GM12891 (cell line): ENCODE results near the gene AIF1L.

Experiments used
- PAX5 ChIP-seq: IDR thresholded peaks from 2 replicates; pipeline ENCODE4 v1.6.1; 2011; ENCODE audit warnings: low read length, moderate library complexity, mild to moderate bottlenecking; ENCODE audit not compliant: insufficient read depth, severe bottlenecking
- POLR2A ChIP-seq: IDR thresholded peaks from 2 replicates; pipeline ENCODE4 v1.6.1; 2011; ENCODE audit warnings: low read depth, low read length, control low read depth
- POLR2AphosphoS5 ChIP-seq: IDR thresholded peaks from 2 replicates; pipeline ENCODE4 v1.6.1; 2011; ENCODE audit warnings: low read depth, low read length, control low read depth
- POU2F2 ChIP-seq: IDR thresholded peaks from 2 replicates; pipeline ENCODE4 v1.6.1; 2011; ENCODE audit warnings: low read depth, mild to moderate bottlenecking, control low read depth, low read length, moderate library complexity
- SPI1 ChIP-seq: IDR thresholded peaks from 2 replicates; pipeline ENCODE4 v1.6.1; 2011; ENCODE audit warnings: low read depth, low read length, control low read depth
- TAF1 ChIP-seq: IDR thresholded peaks from 2 replicates; pipeline ENCODE4 v1.6.1; 2011; ENCODE audit warnings: low read depth, low read length, control low read depth

GRCh38 chr9:131146186-131146585 is 49.9 kb downstream of the AIF1L start:
- TF ChIP-seq POLR2AphosphoS5 (no peak), POLR2A (no peak), TAF1 (no peak), POU2F2 (no peak), PAX5 (no peak), SPI1 (no peak)
